WI38 (cell line): Measurements from ENCODE around the gene CDKAL1.

ENCODE experiments used
- H3K4me3 ChIP-seq: 2 replicates; pipeline ENCODE4 v1.5.1; 2011; ENCODE audit warnings: low read depth, mild to moderate bottlenecking, control low read depth, low read length
- TF ChIP-seq, protein P1 (sequence below): IDR thresholded peaks from 2 replicates; pipeline ENCODE4 v1.5.1; 2012; ENCODE audit warnings: low read depth, mild to moderate bottlenecking, control low read depth, low read length

The CDKAL1 gene

GRCh38 chr6:20870021-20870420, 335.8 kb downstream of the CDKAL1 start:
- H3K4me3 ChIP-seq: no peak overlapping the region
- TF ChIP-seq, protein P1, sequence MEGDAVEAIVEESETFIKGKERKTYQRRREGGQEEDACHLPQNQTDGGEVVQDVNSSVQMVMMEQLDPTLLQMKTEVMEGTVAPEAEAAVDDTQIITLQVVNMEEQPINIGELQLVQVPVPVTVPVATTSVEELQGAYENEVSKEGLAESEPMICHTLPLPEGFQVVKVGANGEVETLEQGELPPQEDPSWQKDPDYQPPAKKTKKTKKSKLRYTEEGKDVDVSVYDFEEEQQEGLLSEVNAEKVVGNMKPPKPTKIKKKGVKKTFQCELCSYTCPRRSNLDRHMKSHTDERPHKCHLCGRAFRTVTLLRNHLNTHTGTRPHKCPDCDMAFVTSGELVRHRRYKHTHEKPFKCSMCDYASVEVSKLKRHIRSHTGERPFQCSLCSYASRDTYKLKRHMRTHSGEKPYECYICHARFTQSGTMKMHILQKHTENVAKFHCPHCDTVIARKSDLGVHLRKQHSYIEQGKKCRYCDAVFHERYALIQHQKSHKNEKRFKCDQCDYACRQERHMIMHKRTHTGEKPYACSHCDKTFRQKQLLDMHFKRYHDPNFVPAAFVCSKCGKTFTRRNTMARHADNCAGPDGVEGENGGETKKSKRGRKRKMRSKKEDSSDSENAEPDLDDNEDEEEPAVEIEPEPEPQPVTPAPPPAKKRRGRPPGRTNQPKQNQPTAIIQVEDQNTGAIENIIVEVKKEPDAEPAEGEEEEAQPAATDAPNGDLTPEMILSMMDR: no peak

DNA sequence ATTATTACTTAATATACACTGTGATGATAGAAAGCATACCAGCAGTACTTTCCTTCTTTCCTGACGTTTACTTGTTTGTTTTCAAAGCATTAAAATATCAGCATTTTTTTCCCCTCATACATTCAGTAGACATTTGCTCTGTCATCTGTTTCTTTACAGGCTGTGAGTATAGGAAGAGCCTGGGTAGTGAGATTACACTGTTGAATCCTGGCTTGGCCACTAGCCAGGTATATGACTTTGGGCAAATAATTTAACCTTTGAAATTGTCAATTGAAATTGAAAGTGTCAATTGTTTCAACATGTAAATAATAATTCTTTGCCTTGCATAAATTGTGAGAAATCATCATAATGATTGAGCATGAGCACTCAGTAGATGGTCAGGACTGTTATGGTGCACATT, 336.2 kb downstream of the CDKAL1 start:
- TF ChIP-seq, protein P1: no peak
- no peak overlapping the region for H3K4me3 ChIP-seq

DNA sequence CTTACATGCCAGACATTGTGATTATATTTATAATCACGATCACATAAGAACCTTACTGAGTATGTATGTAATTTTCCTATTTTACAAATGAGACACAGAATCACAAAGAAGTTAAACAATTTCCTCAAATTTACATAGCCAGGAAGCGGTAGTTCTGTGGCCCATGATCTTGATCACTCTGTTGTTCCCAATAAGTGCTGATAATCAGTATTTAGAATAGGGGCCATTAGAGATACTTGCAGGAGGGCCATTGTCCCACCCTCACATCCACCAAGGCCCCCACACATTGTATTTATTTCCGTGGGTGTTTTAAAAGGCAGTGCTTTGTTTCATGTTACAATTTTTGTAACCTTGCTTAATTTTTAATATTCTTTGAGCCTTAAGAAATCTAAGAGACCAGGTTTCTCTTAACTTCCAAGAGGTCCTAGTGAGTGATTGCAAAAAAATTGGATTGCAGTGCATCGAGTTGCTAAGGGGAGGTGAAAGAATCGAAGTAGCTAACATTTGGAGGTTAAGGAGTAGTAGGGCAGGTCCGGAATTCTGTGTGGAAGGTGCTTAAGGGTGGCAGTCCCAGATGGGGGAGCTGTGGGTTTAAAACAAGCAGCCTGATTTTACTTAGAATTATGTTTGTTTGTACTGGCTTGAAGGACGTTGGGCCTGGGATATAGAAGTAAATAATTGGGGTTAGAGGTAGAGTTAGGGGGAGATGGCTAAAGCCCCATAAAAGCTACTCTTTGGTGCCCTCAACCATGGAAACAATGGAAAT, 339.4 kb downstream of the CDKAL1 start:
- TF ChIP-seq, protein P1: no peak
- no peak overlapping the region for H3K4me3 ChIP-seq

DNA sequence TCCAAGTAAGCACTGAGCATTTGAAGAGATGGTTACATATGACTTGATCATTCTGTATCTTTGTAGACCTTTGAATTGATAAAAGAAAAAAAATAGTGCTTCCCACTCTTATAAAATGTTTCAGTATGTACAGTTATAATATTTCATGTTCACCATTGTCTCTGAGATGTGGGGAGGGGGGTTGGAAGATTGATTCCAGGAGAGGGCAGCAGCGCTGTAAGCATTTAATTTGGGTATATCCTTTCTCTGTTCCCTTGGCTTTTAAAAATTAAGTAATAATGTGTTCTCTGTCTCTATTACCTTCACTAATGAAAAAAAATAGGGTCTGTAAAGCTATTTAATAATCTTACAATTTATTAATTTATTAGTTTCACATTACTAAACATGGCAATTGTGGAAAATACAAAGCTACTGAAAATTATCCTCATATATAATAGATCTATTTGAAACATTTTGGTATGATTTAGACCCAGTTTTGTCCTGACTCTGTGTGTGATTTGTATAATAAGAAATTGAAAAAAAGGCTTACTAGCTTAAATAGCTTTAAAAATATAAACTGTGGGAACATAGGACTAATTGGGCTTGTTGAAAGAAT, 341.2 kb downstream of the CDKAL1 start:
- TF ChIP-seq, protein P1: no peak
- H3K4me3 ChIP-seq: no peak overlapping the region

DNA sequence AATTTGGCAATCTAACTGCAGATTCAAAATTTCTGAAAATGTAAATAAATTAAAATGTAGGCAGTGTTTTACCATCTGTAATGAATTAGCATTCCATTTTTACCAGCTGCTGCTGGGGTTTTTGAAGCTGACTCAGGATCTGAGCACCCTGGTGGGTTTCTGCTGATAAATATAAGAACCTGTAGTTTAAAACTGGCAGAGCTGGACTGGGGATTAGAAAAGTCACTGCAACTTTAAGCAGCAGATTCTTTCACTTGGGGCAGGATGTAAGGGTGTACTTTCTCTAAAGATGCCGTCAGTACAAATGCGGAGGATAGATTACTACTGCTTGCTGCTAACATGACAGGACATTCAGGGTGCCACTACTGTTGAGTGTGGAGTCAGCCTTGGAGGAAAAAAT, 341.8 kb downstream of the CDKAL1 start:
- no peak overlapping the region for H3K4me3 ChIP-seq

GRCh38 chr6:20876561-20876960, 342.3 kb downstream of the CDKAL1 start:
- TF ChIP-seq, protein P1: no peak
- H3K4me3 ChIP-seq: no peak overlapping the region

More for the DNA sequence above, 341.8 kb downstream of the CDKAL1 start:
- TF ChIP-seq, protein P1: no peak
